Inflammatory macrophage treated with lipopolysaccharide for 1 hour (primary cell): ENCODE measurements around the gene PRRX2.

Source experiments
- DNase-seq, 2 donors: peaks; one replicate each; pipeline ENCODE4 v3.0.0-alpha.2; 2020 to 2022

The PRRX2 gene

DNA sequence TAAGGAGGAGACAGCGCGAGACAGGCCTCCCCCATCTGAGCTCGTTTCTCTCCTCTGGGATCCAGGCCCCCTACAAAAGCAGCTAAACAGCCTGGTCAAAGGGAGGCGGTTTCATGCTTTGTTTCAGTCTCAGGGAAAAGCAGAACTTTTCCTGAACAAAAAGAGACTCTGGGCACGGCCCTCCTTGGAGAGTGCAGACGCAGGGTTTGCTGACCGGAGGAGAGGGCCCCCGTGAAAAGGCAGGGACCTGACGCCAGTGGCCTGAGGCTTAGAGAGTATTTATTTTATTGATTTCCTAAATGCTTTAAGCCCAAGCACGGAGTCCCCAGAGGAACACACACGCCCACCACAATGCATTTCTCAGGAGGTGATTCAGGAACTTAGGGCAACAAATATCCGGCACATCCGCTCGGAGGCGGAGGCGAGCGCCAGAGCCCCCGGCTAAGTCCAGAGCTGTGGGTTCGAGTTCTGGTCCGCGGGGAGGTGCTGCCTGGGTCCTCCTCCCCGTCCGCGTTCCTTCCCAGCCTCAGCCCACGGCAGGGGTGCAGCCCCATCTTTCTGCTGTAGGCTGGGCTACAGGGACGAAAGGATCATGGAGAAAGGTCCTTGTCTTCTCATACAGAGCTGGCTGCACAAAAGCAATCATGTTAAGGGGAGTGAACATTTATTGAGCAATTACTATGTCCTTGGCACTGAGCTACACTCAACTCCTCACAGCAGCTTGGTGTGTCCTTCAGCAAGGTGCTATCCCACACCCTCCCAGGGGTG lies 47.4 kb downstream of the PRRX2 start:
- DNase-seq, result peak; percentile 60 to 77

DNA sequence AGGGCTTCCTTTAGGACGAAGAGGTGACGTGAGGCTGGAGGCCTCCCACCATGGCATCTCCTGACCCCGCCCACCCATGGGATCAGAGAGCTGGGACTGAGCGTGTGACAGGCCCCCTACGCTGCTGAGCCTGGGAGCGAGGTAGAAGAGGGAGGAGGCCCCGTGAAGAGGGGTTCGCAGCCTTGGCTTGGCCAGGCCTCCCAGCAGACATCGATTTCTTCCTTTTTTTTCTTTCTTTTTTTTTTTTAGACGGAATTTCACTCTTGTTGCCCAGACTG lies 47.9 kb downstream of the PRRX2 start:
- peak in 1 of 2 donors; percentile 59 for DNase-seq

GRCh38 chr9:129714511-129715061 lies 49.1 kb downstream of the PRRX2 start:
- peak; percentile 69 to 76 for DNase-seq

- no peak for DNase-seq
Observed at GRCh38 chr9:129716091-129716490, 50.6 kb downstream of the PRRX2 start.

GRCh38 chr9:129717991-129718390 lies 52.5 kb downstream of the PRRX2 start:
- DNase-seq, result no peak

- no peak for DNase-seq
Observed at GRCh38 chr9:129718647-129719046, 53.2 kb downstream of the PRRX2 start.

- no peak for DNase-seq
Observed at GRCh38 chr9:129719135-129719534, 53.7 kb downstream of the PRRX2 start.

GRCh38 chr9:129720181-129720864 lies 54.9 kb downstream of the PRRX2 start:
- DNase-seq, result no peak

DNA sequence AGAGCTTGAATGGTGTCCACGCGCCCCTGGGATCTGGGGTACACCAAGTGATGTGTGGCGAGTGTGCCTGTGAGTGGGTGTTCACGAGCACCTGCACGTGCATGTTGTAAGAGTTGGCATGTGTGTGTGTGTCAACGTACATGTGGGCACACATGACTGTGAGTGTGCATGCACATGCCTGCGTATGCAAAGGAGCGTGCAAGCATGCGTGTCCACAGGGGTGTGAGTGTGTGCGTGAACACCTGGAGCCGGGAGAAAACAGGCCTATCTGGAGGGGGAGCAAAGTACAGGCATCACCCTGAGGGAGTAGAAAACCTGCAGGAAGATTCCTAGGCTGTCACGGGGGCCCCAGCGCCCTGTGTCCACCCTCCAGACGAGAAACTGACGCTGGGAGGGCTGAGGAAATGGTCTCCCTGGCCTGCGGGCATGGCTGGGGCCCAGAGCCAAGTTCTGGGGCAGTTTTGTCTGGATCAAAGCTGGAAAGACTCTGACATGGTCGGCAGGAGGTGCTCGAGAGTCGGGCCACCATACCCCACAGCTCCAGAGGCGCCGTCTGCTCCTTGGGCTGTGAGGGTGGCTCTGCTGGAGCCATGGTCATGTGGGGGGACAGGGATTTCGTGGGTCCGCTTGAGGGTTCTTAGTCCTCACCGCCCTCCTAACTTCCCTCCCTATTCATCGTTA lies 55.6 kb downstream of the PRRX2 start:
- no peak for DNase-seq

DNA sequence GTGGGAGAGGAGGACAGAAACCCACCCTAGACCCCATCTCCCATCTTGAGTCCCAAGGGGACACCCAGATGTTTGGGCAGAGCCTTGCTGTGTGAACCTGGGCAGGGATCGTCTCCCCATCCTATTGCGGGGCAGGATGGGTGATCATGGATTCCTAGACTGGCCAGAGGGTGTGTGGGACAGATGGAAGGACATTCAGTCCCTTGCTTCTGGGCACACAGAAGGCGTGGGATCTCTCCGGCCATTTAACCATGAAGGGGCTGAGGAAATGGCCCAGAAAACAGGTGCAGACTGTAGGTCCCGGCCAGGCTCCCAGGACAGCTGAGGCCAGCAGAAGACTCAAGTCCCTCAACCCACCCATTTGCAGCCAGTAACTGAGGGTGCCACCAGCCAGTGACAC lies 57.5 kb downstream of the PRRX2 start:
- DNase-seq, result no peak

- DNase-seq, result no peak
Observed at GRCh38 chr9:129724456-129725190, 59.2 kb downstream of the PRRX2 start.

- no peak for DNase-seq
Observed at GRCh38 chr9:129725795-129726251, 60.4 kb downstream of the PRRX2 start.

GRCh38 chr9:129726322-129727160 lies 61.1 kb downstream of the PRRX2 start:
- peak; percentile 43 to 82 for DNase-seq

GRCh38 chr9:129728744-129729143 lies 63.3 kb downstream of the PRRX2 start:
- DNase-seq, result no peak

DNA sequence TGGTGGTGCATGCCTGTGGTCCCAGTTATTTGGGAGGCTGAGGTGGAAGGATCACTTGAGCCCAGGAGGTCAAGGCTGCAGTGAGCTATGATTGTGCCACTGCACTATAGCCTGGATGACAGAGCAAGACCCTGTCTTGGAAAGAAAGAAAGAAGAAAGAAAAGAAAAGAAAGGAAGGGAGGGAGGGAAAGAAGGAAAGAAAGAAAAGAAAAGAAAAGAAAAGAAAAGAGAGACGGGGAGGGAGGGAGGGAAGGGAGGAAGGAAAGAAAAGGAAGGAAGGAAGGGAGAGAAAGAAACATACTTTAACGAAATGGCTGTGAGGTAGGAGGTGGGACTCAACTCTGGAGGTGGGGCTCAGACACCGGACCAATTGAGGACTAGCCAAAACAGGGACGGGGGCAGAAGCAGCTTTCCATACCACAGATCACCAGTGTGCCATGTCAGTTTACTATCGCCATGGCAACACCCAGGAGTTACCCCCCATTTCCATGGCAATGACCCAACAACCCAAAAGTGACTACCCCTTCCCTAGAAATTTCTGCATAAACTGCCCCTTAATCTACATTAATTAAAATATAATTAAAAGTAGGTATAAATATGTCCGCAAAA lies 66.1 kb downstream of the PRRX2 start:
- no peak for DNase-seq

GRCh38 chr9:129732100-129732499 lies 66.7 kb downstream of the PRRX2 start:
- DNase-seq, result no peak

DNA sequence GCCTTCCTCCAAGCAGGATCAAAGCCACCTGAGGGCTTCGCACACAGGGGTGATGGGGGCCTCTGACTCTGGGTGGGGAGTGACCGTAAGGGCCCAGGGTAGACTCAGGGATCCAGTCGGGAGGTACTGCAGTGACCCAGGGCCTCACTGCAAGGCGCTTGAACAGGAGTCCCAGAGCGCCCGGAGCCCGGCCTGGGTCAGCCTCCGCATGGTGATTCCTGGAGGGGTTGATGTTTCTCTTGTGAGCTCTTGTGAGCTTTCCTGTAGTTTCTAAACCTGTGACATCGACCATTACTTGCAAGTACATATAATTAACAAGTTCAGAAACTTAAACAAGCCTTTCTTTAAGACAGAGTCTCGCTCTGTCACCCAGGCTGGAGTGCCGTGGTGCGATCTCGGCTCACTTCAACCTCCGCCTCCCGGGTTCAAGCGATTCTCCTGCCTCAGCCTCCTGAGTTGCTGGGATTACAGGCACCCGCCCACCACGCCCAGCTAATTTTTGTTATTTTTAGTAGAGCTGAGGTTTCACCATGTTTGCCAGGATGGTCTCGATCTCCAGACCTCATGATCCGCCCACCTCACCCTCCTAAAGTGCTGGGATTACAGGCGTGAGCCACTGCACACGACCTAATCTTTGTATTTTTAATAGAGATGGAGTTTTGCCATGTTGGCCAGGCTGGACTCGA lies 67.6 kb downstream of the PRRX2 start:
- DNase-seq, result no peak

- DNase-seq, result no peak
Observed at GRCh38 chr9:129733632-129733953, 68.1 kb downstream of the PRRX2 start.

- no peak for DNase-seq
Observed at GRCh38 chr9:129735546-129735945, 70.1 kb downstream of the PRRX2 start.

DNA sequence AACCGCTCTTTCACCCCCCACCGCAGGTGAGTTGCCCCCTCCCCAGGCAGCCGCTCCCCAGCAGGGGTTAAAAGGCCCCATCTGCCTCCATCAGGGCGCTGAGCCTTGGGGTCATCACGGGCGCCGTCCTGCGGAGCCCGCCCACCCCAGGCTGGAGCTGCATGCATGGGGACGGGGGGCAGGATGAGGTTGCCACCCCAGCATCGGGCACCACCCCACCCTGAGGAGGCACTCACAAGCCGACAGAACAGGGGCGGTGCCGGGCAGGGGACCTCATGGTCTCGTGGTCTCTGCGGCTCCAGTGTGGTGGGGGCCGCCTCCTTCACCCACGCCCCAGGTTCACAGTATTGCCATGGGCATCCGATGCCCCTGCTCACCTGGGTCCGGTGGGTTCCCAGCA lies 70.9 kb downstream of the PRRX2 start:
- DNase-seq, result no peak
